M059J (cell line): ENCODE data around the gene ZNF398. TPM values are rescaled to one million over a fixed set of nuclear protein-coding genes. Genes with fewer than 3 reads are reported as not detected.
A peak's percentile ranks its signal among the peaks of the same experiment; 100 is the strongest.

Experiments used
- DNase-seq: peaks from one replicate; pipeline ENCODE4 v3.0.0-alpha.2; 2012; ENCODE audit warnings: low read depth
- total RNA-seq: library from RNA; depleted of rRNA; stranded (reverse); fragments of >200 nt; shearing (Covaris generic); gene quantifications from 2 replicates; pipeline ENCODE4 v1.2.3, GENCODE V29; 2014

ZNF398 gene
- total RNA-seq, 1 experiment from 2014 or later, result 16.0 TPM

GRCh38 chr7:149196151-149196704 is 49.0 kb downstream of the ZNF398 start:
- peak; percentile 24 for DNase-seq

GRCh38 chr7:149196705-149197171 is 49.5 kb downstream of the ZNF398 start:
- peak; percentile 59 for DNase-seq

- DNase-seq, result no peak
These were observed 50.4 kb downstream of the ZNF398 start for GRCh38 chr7:149197675-149198074.

- no peak for DNase-seq
These were observed 51.0 kb downstream of the ZNF398 start for GRCh38 chr7:149198161-149198816.

- DNase-seq, result peak; percentile 58
These were observed 52.2 kb downstream of the ZNF398 start for GRCh38 chr7:149199234-149199995.

- no peak for DNase-seq
These were observed 55.6 kb downstream of the ZNF398 start for GRCh38 chr7:149202831-149203231.

- no peak for DNase-seq
These were observed 58.6 kb downstream of the ZNF398 start for GRCh38 chr7:149205690-149206381.

- DNase-seq, result no peak
These were observed 60.2 kb downstream of the ZNF398 start for GRCh38 chr7:149207324-149208035.

- peak; percentile 67 for DNase-seq
These were observed 62.4 kb downstream of the ZNF398 start for GRCh38 chr7:149209518-149210269.

GRCh38 chr7:149210551-149210950 is 63.3 kb downstream of the ZNF398 start:
- no peak for DNase-seq

GRCh38 chr7:149214020-149214720 is 66.9 kb downstream of the ZNF398 start:
- DNase-seq, result no peak

- DNase-seq, result peak; percentile 33
These were observed 69.1 kb downstream of the ZNF398 start for GRCh38 chr7:149216402-149216801.

GRCh38 chr7:149217570-149217969 is 70.3 kb downstream of the ZNF398 start:
- DNase-seq, result no peak

- no peak for DNase-seq
These were observed 71.5 kb downstream of the ZNF398 start for GRCh38 chr7:149218469-149219420.

- peak; percentile 91 for DNase-seq
These were observed 73.3 kb downstream of the ZNF398 start for GRCh38 chr7:149220534-149220933.

- DNase-seq, result no peak
These were observed 75.9 kb downstream of the ZNF398 start for GRCh38 chr7:149223176-149223575.

GRCh38 chr7:149223761-149224160 is 76.5 kb downstream of the ZNF398 start:
- no peak for DNase-seq

- DNase-seq, result no peak
These were observed 77.1 kb downstream of the ZNF398 start for GRCh38 chr7:149224352-149224751.

- no peak for DNase-seq
These were observed 77.9 kb downstream of the ZNF398 start for GRCh38 chr7:149225106-149225505.
